RWPE1 (cell line): ENCODE data around the gene HOMER2.

Experiments used
- CTCF ChIA-PET: fragments of 350-600 bp; sonication (Branson Sonifier 250); formaldehyde crosslinking; extraction: SDS; loops from one replicate; lab custom pipeline; 2021; lab: Yijun Ruan, JAX
- POLR2A ChIA-PET: fragments of 400-600 bp; formaldehyde crosslinking; extraction: SDS; loops from one replicate; lab custom pipeline; 2020; ENCODE audit warnings: antibody characterized with exemption; ENCODE audit not compliant: low non-redundant PET; lab: Yijun Ruan, JAX
- DNase-seq: peaks from one replicate; pipeline ENCODE4 v3.0.0; 2012; ENCODE audit warnings: low spot score
- H3K27ac ChIP-seq: fragments of 450-650 bp; 2 replicates; pipeline ENCODE4 v1.5.1; 2017
- TF ChIP-seq, protein P1 (sequence below): fragments of 450-650 bp; conservative IDR thresholded peaks from 2 replicates; pipeline ENCODE4 v1.5.1; 2017; ENCODE audit warnings: low read depth, mild to moderate bottlenecking

Gene HOMER2

DNA sequence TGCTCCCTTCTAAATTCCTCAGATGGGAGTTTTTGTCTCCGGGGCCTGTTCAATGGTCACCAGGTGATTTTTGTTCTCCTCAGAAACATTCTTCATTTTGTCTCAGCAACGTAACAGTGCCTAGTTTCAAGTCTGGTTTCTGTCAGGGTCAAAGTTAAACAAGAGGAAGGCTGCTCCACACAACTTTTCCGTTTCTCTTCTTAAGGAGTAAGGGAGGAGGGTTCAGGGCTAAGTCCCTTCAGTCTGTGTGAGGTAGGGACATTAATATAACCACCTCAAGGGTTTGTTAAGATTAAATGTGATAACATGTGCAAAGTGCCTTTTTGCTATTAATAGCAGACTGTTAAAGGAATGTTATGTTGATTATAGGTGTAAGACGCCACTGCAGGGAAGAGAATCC lies 41.8 kb downstream of the HOMER2 start:
- POLR2A ChIA-PET: no interaction called here
- CTCF ChIA-PET: no interaction called here
- no peak for DNase-seq
- no peak overlapping the region for H3K27ac ChIP-seq
- TF ChIP-seq, protein P1, sequence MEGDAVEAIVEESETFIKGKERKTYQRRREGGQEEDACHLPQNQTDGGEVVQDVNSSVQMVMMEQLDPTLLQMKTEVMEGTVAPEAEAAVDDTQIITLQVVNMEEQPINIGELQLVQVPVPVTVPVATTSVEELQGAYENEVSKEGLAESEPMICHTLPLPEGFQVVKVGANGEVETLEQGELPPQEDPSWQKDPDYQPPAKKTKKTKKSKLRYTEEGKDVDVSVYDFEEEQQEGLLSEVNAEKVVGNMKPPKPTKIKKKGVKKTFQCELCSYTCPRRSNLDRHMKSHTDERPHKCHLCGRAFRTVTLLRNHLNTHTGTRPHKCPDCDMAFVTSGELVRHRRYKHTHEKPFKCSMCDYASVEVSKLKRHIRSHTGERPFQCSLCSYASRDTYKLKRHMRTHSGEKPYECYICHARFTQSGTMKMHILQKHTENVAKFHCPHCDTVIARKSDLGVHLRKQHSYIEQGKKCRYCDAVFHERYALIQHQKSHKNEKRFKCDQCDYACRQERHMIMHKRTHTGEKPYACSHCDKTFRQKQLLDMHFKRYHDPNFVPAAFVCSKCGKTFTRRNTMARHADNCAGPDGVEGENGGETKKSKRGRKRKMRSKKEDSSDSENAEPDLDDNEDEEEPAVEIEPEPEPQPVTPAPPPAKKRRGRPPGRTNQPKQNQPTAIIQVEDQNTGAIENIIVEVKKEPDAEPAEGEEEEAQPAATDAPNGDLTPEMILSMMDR: no peak

DNA sequence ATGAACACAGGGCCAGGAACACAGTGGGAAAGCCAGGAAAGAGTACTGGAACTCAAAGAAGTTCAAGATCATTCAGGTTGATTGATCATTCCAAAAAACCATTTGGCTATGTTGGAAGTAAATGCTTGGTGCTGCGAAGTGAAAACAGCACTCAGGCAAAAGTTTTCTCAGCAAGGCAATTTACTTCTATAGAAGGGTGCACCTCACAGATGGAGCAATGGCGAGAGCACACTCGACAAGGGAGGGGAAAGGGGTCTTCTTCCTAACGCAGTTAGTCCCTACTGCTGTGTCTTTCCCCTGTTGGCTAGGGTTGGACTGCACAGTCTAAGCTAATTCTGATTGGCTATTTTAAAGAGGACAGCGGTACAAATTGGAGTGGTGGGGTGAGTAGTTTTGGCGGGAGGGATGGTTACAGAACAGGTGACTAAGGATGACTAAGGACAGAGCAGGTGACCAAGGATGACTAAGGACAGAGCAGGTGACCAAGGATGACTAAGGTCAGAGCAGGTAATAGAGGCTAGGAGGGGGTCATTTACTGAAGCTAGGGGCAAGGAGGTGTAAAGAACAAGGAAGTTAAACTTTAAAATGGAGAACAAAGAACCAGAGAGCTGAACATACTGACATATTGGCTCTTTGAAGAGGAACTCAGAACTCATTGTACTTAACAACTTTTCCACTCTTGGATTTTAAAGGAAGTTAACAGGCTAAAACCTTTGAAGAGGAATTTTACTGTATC lies 43.3 kb downstream of the HOMER2 start:
- ChIA-PET POLR2A (no interaction called here), CTCF (interaction anchor here (0.6 kb wide), 1 partner anchor 165 kb away, joined by 3 read pairs; no protein-coding TSS in a partner anchor)
- TF ChIP-seq, protein P1: no peak
- no peak for DNase-seq
- H3K27ac ChIP-seq: no peak overlapping the region

DNA sequence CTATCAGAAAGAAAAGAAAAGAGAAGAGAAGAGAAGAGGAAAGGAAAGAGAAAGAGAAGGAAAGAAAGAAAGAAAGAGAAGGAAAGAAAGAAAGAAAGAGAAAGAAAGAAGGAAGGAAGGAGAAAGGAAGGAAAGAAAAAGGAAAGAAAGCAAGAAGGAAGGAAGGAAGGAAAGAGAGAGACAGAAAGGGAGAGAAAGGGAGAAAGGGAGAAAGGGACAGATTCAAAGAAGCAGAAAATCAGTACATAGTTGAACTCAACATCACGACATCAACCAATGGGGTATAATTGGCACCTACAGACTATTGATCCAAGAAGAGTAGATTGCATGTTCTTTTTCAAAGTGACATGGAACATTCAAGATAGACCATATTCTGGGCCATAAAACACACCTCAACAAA lies 45.2 kb downstream of the HOMER2 start:
- no peak overlapping the region for H3K27ac ChIP-seq
- POLR2A ChIA-PET: no interaction called here
- DNase-seq: no peak
- TF ChIP-seq, protein P1: no peak
- CTCF ChIA-PET: no interaction called here

DNA sequence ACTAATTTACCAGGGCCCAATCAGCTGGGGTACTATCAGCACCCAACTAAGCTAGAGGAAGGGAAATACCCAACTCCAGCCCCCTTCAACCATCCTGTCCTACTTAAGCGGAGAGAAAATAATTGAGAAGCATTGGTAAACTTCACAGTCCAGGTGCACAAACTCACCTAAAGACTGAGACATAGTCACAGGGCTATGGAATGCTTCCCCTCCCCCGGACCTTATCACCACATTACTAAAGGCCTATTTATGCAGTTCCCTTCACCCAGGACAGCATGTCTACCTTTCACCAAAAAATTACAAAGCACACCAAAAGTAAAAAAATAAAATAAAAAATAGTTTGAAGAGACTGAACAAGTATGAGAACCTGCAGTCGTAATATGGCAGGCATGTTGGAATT lies 47.9 kb downstream of the HOMER2 start:
- POLR2A ChIA-PET: no interaction called here
- DNase-seq: no peak
- no peak overlapping the region for H3K27ac ChIP-seq
- TF ChIP-seq, protein P1: no peak
- CTCF ChIA-PET: no interaction called here

DNA sequence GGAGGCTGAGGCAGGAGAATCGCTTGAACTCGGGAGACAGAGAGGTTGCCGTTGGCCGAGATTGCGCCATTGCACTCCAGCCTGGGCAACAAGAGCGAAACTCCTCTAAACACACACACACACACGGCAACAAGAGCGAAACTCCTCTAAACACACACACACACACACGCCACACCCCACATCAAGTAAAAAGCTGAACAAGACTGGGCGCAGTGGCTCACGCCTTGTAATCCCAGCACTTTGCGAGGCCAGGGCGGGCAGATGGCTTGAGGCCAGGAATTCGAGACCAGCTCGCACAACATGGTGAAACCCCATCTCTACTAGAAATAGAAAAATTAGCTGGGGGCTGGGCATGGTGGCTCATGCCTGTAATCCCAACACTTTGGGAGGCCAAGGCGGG lies 49.0 kb downstream of the HOMER2 start:
- no peak for DNase-seq
- ChIA-PET CTCF (interaction anchor here (0.6 kb wide), 1 partner anchor 32 kb away, joined by 3 read pairs; no protein-coding TSS in a partner anchor), POLR2A (no interaction called here)
- TF ChIP-seq, protein P1: no peak
- H3K27ac ChIP-seq: no peak overlapping the region

DNA sequence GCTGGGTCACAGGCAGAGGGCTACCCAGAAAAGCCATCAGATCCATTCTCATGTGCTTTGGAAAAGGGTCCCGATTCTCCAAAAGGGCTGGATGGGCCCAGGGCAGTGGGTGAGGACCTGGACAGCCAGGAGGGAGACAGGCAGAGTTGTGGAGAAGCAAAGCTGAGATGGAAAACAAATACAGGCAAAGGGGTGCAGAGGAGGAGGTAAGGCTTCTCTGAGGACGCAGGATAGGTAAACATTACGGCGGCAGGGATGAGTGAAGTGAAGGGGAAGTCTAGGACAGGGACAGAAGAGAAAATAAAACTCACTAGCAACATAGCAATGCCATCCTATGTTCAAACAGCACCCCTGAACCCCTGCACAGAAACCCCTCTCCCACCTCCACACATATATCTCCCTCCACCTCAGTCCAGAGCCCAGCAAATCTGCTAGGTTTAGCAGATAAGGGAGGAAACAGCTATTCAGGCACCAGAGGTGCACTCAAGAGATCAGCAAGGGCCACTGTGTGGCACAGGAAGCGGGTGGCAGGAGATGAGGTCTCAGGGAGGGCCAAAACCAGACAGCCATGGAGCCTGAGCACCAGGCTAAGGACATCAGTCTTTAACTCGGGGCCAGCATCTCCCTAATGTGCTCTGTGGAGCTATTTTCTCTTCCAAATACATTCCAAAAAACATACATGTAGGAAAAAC lies 51.3 kb downstream of the HOMER2 start:
- ChIA-PET POLR2A (no interaction called here), CTCF (interaction anchor here (0.6 kb wide), 1 partner anchor 48 kb away, joined by 3 read pairs; no protein-coding TSS in a partner anchor)
- no peak for DNase-seq
- TF ChIP-seq, protein P1: no peak
- H3K27ac ChIP-seq: no peak overlapping the region
